ENCODE results near the gene LGALS3.
"Not testable (repeated sequence)": the region's sequence is repeated elsewhere in the genome, so short reads cannot be mapped to it uniquely, and the experiment has no call there.

LGALS3 gene

DNA sequence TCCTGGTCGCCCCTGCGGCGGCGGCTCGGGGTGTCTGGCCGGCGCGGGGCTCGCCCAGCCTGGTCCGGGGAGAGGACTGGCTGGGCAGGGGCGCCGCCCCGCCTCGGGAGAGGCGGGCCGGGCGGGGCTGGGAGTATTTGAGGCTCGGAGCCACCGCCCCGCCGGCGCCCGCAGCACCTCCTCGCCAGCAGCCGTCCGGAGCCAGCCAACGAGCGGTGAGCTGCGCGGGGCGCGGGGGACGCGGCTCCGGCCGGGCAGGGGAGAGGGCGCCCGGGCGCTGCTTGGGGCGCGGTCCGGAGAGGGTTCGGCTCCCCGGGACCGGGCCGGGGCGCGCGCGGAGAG is at the start of gene LGALS3:
Gene LGALS3 (plus strand): TSS at position 167 of the 342 bp plus-strand sequence. CDS start 8,122 bp downstream, outside the sequence.
- TF ChIP-seq, protein P1, sequence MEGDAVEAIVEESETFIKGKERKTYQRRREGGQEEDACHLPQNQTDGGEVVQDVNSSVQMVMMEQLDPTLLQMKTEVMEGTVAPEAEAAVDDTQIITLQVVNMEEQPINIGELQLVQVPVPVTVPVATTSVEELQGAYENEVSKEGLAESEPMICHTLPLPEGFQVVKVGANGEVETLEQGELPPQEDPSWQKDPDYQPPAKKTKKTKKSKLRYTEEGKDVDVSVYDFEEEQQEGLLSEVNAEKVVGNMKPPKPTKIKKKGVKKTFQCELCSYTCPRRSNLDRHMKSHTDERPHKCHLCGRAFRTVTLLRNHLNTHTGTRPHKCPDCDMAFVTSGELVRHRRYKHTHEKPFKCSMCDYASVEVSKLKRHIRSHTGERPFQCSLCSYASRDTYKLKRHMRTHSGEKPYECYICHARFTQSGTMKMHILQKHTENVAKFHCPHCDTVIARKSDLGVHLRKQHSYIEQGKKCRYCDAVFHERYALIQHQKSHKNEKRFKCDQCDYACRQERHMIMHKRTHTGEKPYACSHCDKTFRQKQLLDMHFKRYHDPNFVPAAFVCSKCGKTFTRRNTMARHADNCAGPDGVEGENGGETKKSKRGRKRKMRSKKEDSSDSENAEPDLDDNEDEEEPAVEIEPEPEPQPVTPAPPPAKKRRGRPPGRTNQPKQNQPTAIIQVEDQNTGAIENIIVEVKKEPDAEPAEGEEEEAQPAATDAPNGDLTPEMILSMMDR (IDR thresholded peaks at IDR 0.05; ENCODE audit: extremely low read depth, insufficient read depth, missing control alignments), result no peak
- in situ Hi-C loops (cut with MboI; ENCODE audit: low pct_unique_long_range_greater_than_20kb, low sequenced_read_pairs, unreplicated experiment), result no loop called here
- DNase-seq (ENCODE audit: low spot score), result peak; percentile 90

DNA sequence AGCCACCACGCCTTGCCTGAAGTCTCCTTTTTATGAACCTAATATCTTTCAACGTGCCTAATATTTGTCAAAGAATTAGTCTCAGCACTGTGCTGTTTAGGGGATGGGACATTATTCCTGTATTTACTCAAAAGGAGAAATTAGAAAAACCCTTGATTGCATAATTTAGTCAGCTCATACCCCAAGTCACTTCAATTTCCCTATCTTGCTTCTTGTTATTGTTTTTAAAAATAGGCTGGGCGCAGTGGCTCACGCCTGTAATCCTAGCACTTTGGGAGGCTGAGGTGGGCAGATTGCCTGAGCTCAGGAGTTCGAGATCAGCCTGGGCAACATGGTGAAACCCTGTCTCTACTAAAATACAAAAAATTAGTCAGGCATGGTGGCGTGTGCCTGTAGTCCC is 49.1 kb upstream of the LGALS3 start:
- DNase-seq (ENCODE audit: low spot score); in situ Hi-C loops (cut with MboI; ENCODE audit: low pct_unique_long_range_greater_than_20kb, low sequenced_read_pairs, unreplicated experiment): not testable (repeated sequence)

DNA sequence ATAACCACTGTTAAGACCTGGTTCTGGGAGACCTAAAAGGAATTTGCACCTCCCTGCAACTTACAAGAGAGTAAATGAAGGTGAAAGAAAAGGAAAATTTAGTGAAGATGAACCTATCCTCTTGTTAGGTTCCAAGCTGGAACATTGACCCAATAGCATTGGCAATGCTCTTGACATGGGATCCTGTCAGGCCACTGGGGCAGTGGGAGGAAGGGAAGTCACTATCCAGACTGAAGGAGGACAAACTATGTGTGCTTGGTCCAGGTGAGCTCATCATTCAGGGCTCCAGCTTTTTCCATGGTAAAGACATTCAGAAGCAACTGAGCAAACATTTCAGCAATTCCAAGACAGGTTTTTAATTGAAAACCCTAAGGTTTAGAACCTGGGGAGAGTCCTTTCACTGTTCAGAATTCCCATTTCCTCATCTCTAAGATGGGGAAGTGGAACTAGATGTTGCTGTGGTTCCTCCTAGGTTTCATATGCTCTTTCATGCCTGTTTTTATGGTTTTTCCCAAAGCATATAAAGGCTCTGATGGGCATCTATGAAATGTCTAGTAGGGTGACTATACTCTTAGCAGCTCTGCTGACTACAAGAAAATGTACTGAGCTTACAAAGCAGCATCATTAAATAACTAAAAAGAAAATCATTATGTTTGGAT is 44.5 kb upstream of the LGALS3 start:
- no peak for DNase-seq (ENCODE audit: low spot score)
- TF ChIP-seq, protein P1 (IDR thresholded peaks at IDR 0.05; ENCODE audit: extremely low read depth, insufficient read depth, missing control alignments), result no peak
- in situ Hi-C loops (cut with MboI; ENCODE audit: low pct_unique_long_range_greater_than_20kb, low sequenced_read_pairs, unreplicated experiment), result no loop called here

DNA sequence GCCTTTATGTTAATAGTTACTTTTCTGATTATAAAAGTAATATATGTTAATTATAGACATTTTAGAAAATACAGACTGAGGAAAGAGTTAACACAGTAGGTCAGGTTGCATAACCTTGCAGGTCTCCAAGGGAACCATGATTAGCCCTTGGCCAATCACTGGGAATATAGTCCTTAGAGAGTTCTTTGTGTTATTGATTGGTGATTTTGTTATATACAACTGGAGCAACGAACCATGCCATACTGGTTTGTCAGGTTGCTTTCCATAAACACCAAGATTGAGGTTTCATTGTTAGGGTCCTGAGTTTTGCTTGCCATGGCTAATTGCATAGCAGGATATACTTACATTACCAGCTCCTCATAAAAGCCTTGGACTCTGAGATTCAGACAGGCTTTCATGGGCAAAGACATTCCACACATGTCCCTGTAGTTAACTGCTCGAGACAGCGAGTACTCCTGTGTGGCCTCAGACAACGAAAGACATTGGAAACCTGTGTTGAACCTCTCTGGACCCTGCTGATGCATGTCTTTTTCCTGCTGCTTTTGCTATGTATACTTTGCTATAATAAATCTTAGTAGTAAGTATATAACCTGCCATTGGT is 43.9 kb upstream of the LGALS3 start:
- TF ChIP-seq, protein P1 (IDR thresholded peaks at IDR 0.05; ENCODE audit: extremely low read depth, insufficient read depth, missing control alignments), result no peak
- in situ Hi-C loops (cut with MboI; ENCODE audit: low pct_unique_long_range_greater_than_20kb, low sequenced_read_pairs, unreplicated experiment), result no loop called here
- DNase-seq (ENCODE audit: low spot score), result no peak

DNA sequence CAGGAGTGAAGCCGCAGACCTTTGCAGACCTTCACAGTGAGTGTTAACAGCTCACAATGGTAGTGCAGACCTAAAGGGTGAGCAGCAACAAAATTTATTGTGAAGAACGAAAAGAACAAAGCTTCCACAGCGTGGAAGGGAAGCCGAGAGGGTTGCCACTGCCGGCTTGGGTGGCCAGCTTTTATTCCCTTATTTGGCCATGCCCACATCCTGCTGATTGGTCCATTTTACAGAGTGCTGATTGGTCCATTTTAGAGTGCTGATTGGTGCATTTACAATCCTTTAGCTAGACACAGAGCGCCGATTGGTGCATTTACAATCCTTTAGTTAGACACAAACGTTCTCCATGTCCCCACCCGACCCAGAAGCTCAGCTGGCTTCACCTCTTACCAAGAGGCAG is 42.1 kb upstream of the LGALS3 start:
- TF ChIP-seq, protein P1 (IDR thresholded peaks at IDR 0.05; ENCODE audit: extremely low read depth, insufficient read depth, missing control alignments), result no peak
- no peak for DNase-seq (ENCODE audit: low spot score)
- in situ Hi-C loops (cut with MboI; ENCODE audit: low pct_unique_long_range_greater_than_20kb, low sequenced_read_pairs, unreplicated experiment), result no loop called here

DNA sequence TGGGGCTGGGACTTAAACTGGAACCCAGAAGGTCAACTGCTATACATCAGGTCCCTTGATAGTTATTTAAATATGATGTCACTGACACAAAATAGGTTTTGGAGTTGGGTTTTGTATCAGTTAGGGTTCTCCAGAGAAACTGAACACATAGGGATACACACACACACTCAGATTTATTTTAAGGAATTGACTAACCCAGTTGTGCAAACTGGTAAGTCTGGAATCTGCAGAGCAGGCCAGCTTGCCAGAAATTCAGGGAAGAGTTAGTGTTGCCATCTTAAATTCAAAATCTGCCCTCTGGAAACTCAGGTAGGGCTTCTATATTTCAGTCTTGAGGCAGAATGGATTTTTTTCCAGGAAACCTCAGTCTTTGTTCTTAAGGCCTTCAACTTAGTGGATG is 40.7 kb upstream of the LGALS3 start:
- no peak for DNase-seq (ENCODE audit: low spot score)
- in situ Hi-C loops (cut with MboI; ENCODE audit: low pct_unique_long_range_greater_than_20kb, low sequenced_read_pairs, unreplicated experiment), result no loop called here
- TF ChIP-seq, protein P1 (IDR thresholded peaks at IDR 0.05; ENCODE audit: extremely low read depth, insufficient read depth, missing control alignments), result no peak

DNA sequence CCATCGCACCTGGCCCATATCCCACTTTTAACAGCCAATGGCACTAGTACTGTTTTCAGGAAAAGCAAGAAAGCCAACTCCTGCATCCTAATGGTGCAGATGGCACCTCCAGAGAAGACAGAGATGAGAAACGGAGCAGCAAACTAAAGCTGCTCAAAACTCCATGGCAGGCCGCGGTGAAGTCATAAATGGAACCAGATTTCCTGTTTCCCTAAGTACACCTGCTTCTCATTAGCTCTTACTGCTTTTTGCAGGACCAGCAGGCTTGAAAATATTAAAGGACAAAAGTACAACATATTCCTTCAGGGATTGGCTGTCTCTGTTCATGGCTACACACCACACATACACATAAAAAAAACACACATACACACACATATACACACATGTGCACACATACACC is 36.7 kb upstream of the LGALS3 start:
- in situ Hi-C loops (cut with MboI; ENCODE audit: low pct_unique_long_range_greater_than_20kb, low sequenced_read_pairs, unreplicated experiment), result no loop called here
- TF ChIP-seq, protein P1 (IDR thresholded peaks at IDR 0.05; ENCODE audit: extremely low read depth, insufficient read depth, missing control alignments), result no peak
- DNase-seq (ENCODE audit: low spot score), result no peak

Data from GM13977 (cell line).